GM18526 (cell line): Measurements from ENCODE around the gene RAI1.

Experiments used
- POLR2A ChIP-seq: IDR thresholded peaks from 3 replicates; pipeline ENCODE4 v1.6.1; 2011; ENCODE audit not compliant: insufficient read length; ENCODE audit errors: extremely low read depth

Gene RAI1

DNA sequence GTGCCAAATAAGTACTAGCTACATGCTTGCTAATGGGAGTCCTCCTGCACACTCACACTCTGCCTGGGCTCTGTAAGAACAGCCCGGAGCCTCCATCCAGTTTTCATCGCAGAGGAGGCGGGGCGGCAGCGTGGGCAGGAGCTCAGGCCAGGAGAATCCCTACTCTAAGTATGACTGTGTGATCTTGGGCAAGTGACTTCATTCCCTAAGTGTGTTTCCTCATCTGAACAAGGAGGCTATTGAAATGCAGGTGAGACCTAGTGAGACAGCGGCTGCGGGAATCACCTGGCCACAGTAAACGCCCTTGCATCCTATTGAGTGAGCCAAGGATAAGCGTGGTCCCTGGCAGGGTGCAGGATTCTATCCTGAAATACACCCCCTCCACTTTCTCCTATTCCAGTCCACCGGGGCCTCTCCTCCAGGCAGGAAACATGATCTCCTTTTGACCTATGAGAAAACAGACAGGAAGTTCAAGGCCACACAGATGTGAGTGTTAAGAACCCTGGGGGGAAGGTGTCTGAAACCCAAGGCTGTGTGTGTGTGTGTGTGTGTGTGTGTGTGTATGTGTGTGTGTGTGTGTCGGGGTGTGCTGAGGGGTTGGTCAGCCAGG is 5.2 kb upstream of the RAI1 start:
- TF ChIP-seq POLR2A, result no peak

DNA sequence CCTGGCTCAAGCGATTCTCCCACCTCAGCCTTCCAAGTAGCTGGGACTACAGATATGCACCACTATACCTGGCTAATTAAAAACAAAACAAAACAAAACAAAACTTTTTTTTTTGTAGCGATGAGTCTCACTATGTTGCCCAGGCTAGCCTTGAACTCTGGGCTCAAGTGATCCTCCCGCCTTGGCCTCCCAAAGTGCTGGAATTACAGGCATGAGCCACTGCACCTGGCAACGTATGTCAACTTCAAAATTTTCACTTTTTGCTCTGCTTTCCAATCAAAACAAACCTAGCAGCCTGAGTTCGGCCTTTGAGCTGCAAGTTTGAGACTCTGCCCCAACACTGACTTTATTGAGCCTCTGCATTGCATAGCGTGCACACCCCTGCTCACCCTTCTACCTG is 4.5 kb upstream of the RAI1 start:
- TF ChIP-seq POLR2A, result no peak

DNA sequence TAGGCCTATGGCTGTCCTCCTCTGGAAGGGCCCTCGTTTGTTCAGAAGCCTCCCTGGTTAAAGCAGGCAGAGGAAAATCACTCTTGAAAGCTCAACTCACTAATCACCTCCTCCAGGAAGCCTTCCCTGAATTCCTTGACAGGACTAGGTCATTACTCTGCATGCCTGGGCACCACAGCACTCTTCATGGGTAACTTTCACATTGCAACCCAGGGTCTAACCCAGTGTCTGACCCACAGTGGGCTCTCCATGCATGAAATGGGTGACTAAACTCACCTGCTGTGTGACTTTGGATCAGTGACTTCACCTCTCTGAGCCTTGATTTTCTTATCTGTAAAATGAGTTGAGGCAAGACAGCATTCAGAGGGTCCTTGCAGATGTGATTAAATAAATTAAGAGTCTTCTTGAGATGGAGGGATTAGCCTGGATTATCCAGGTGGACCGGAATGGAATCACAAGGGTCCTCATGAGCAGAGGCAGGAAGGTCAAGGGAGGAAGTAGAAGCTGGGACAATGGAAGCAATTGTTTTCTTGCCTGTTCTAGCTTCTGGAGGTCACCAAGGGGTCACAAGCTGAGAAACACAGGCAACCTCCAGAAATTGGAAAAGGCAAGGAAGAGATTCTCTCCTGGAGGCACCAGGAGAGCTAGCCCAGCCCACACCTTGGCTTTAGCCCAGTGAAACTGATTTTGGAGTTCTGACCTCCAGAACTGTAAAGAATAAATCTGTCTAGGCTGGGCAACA is 3.8 kb upstream of the RAI1 start:
- TF ChIP-seq POLR2A, result no peak

DNA sequence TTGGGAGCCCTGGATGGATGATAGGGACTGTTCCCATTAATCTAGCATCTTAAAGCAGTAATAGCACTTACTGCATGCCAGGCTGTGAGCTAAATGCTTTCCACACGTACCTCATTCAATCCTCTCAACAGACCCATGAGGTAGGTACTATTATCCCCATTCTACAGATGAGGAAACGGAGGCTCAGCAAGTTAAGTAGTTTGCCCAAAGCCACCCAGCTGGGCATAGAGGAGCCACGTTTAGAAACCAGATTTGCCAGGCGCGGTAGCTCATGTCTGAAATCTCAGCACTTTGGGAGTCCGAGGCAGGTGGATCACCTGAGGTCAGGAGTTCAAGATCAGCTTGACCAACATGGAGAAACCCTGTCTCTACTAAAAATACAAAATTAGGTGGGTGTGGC is 2.0 kb upstream of the RAI1 start:
- TF ChIP-seq POLR2A, result no peak

DNA sequence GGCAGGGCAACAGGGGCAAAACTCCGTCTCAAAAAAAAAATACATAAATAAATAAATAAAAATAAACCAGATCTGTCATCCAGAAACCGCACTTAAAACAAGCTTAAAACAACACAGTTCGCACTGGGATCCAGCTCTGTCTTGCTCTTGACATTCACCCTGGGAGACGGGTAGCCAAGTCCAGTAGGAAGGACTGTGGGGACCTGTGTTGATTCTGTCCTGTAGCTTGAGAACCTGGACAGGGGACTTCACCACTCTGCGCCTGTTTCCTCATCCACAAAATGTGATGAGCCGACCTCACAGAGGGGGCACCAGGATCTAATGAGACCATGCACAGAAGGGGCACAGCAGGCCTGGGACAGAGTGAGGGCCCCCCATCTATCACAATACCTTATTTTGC is 1.5 kb upstream of the RAI1 start:
- TF ChIP-seq POLR2A, result no peak

DNA sequence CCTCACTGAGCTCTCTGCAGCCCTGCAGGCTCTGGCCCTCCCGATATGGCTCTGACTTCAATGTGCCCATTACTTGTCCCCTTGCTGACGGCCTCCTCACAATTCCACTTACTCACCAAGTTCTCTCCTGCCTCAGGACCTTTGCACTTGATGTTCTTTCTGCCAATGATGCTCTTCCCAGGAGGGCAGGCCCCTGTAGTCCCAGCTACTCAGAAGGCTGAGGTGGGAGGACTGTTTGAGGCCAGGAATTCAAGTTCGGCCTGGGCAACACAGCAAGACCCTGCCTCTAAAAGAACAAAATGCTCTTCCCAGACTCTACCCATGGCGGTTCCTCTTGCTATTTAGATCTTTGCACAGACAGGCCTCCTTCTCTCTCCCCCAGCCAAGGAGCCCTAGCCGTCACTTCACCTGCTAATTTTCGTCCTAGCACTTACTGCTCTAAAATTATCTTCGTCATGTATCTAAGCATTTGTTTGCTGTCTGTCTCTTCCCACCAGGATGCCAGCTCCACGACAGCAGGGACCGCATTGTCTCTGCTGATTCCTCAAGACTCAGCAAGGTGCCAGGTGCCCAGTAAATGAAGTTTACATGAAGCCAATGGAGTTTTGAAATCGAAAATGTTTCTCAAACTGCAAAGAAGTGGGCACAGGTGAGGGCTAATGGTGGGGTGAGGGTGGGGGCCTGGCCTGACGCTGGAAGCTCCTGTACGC is 626 bp upstream of the RAI1 start:
- no peak for TF ChIP-seq POLR2A

DNA sequence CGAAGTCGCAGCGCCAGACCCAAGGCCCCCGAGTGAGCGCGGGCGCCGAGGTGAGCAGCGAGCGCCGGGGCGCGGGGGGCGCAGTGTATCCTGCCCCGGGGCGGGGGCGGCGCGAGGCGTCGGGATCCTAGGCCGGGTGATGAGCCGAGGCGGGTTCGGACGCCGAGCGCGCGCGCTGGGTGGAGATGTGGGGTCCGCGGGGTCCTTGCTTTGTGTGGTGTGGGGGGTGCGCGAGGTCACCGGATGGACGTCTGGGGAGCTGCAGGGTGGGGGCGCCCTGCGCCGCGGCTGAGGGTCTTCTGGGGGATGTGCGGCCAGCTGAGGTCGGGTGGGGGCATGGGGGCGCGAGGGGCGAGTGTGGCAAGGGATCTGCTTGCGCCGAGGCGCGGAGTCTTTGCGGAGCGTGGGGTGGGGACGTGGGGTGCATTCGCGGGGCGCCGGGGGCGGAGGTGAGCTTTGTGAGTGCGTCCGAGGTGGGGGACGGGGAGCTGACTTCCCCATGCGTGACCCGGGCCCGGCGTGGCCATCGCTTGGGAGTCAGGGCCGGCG is 560 bp downstream of the RAI1 start:
- no peak for TF ChIP-seq POLR2A

DNA sequence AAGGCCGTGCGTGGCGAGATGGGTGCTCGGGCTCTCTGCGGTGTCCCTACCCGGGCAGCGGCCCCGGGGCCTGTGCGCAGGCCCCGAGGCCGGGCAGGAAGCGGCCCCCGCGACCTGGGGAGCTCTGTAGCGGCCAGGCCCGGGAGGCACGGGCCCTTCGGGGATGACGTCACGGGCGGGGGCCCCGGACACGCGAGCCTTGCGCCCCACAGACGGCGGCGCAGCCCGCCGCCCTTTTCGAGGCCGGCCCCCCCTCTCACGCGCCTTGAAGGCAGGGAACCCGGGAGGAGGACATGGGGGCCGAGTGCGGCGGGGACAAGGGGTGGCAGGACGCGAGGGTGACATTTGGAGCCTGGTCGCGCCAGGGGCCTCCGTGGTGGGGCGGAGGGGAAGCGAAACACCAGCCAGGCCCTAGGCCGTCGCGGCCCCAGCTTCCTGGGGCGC is 1.1 kb downstream of the RAI1 start:
- peak; percentile 19 for TF ChIP-seq POLR2A

DNA sequence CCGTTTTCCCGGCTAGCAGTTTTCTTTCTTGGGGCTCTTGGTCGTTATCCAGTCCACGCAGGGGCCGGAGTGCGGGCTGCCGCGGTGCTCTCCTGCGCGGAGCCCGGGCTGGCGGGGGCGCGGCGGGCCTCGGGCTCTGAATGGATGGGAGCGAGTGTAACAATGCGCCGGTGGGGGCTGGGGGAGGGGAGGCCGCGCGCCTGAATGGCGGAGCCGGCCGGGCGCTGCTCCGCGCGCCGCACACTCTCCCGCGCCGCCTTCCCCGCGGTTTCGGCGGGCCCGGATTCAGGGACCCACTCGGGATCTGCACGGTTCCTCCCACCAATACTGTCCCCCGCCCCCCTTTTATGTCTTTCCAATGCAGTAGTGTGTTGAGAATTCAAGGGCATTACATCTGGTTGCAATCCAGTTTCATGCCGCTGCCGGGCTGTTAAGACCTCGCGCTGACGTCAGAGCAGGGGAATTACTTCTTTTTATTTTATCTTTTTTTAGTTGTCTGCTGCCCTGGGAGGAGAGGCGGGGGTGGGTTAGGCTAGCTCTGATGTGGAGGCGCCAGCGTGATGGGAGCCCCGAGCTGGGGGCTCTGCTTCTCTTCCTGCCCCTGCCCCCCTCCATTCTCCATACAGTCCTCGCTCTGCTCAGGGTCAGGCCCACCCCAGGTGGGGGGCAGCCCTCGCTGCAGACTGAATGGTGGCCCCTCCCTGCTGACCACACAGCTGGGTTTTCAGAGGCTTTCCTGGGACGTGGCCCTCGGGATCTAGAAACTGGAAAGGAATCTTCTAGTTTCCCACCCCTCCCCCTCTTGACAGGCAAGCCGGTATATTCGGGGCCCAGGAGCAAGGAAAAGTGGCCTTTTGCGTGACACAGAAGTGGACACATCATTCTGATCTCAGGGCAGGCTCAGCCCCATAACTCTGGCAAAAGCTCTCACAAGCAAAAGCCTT is 1.8 kb downstream of the RAI1 start:
- peak; percentile 37 for TF ChIP-seq POLR2A

DNA sequence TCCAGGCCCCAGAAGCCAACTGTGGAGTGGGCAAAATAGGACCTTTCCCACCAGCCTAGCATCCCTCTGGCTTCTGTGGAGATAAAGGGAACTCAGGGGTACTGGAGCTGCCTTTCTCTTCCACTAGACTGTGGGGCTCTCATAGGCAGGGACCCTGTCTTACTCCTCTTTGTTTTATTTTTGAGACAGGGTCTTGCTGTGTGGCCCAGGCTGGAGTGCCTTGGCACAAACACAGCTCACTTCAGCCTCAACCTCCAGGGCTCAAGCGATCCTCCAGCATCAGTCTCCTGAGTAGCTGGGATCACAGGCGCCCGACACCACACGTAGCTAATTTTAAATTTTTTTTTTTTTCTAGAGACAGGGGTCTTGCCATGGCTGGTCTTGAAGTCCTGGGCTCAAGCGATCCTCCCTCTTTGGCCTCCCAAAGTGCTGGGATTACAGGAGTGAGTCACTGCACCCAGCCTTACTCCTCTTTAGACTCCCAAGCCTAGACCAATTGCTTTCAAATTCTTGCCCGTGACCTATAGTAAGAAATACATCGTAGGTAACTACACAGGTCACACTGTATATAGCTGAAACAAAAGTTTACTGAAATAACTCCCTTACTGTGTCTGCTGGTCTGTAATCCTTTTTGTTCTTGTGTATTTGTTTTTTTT is 2.6 kb downstream of the RAI1 start:
- TF ChIP-seq POLR2A, result no peak

DNA sequence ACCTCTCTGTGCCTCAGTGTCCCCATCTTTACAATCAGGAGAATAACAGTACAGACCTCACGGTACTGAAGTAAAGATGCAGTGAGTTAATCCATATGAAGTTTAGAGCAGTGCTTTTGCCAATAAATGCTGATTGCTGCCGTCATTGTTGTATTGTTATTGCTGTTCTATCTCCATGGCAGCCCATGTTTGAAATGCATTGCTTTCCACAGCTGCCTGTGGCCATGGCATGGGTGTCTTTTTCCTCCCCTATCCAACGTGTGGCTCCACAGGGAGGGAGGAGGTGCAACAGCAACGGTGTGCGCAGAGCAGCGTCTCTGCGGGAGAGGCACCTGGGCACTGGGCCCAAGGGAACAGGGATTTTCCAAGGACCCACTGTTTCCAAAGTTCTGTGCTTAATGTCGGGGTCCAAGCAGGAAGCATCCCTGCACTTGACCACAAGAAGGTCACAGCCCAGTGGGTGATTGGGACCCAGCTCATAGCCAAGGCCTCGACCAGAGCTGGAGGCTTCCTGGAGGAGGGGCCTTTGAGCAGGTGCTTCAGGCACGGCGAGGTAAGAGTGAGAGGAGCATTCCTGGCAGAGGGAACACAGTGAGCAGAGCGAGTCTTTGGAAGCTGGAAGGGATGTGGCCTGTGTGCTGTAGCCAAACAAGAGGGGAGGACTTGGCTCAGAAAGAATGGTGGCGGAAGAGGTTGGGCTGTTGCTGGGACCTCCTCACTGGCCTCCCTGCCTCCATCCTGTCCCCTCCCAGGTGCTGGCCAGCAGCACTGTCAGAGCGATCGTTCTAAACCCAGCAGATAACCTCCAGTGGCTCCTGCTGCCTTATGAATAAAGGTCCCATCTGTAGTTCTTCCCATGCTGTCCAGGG is 3.9 kb downstream of the RAI1 start:
- TF ChIP-seq POLR2A, result no peak

DNA sequence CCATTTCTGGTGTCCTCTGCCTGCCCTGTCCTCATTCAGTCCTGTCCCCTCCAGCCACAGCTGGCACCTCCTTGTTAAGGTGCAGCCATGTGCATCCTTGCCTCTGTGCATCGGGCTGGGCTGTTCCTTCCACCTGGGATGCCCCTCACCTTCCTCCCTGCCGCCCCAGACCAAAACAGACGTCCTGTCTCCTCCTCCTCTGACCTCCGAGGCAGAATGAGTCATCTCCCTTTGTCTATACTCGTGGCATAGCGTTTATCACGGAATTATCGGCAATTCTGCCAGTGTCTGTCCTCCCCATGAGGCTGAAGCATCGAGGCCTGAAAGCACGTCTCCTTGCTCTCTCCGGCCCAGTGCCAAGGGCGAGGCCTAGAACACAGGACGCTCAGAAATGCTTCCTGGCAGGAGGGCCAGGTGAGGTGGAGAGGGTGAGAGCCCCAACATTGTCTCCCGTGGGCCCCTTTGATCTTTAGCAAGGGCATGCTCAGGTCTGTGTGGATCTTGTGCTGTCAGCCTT is 4.6 kb downstream of the RAI1 start:
- TF ChIP-seq POLR2A, result no peak

DNA sequence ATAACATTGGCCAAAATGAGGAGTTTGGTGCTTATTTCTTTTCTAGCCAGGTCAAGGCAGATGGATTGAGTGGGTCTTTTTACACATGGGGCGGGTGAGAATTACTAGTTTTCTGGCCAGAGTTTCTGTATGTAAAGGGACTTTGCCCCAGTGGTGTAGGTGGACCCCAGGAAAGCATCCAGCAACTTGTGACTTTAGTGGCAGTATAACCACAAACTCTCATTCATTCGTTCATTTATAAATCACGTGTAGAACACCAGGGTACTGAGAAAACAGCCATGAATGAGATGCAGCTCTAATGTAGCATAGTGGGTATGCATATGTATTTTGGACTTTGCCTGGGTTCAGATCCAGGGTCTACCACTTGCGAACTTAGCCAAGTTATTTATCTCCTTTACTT is 8.1 kb downstream of the RAI1 start:
- TF ChIP-seq POLR2A, result no peak

DNA sequence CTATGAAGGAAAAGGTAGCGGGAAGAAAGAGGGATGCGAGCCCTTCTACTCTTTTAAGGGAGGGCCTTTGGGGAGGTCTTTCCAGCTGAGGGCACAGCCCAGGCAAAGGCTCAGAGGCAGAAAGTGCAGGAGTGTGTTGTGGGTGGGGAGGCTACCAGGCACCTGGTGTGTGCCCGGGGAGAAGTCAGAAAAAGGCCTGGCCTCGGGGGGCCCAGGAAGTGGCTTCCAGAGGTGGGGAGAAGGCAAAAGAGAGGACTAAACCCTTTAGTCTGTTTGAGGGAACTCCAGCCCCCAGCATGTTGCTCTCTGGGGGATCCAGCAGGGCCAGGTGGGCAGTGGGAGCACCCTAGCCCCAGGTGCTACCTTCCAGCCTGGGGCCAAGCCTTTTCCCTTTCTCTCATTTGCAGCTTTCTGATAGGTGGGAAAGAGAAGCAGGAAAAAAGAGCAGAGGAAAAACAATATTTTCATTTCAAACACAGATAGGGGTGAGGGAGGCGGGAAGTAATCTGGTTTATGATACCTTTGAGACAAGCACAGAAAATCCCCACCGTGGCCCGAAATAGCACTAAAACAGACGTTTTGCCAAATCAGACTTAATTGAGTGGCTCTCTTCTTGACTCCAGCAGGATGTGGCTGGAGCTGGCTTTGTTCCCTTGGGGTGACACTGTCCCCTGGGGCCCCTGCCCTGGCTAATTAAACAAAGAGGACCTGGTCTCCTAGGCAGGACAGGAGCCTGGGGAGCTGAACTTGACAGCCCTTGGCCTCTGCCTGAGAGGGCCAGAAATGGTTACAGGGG is 10.4 kb downstream of the RAI1 start:
- TF ChIP-seq POLR2A, result no peak
